Measurements from ENCODE around the gene UBQLN1.

DNA sequence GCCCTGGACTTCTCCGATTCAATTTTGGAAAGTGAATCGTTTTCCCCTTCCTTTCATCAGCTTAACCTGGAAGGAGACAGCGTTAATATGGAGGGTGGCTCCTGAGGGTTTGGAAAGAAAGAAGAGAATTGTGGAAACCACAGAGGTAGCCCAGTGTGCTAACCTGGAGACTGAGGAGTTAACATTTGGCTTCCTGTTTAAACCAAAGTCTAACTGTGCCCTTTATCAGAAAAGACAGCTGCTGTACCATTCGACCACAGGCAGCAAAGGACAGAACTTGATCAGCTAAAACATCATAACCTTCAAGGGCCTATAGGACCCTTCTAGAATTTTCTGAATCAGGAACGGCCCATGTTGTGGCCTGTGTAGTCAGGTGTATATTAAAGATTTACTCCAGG is 84.1 kb downstream of the UBQLN1 start:
- no peak for TF ChIP-seq POLR2AphosphoS5 (IDR thresholded peaks at IDR 0.05; ENCODE audit: borderline replicate concordance, low read depth, low read length)
- TF ChIP-seq EZH2 (IDR thresholded peaks at IDR 0.05), result no peak
